Liver (tissue), 9 donors: Measurements from ENCODE around the gene ETV6. TPM values are rescaled to one million over a fixed set of nuclear protein-coding genes. Genes with fewer than 3 reads are reported as not detected.

Experiments
- DNase-seq: peaks from one replicate; pipeline ENCODE4 v3.0.0-alpha.2; 2017; ENCODE audit warnings: low spot score
- H3K27ac ChIP-seq, 2 donors: one replicate each; pipeline ENCODE4 v1.7.0; 2013; ENCODE audit warnings: inconsistent platforms in 2 of 2, low read length in 2 of 2, control low read depth in 1 of 2, low read depth in 1 of 2, mild to moderate bottlenecking in 1 of 2
- H3K27me3 ChIP-seq, 4 donors: one replicate each; pipeline versions ENCODE4 v1.6.1 to v1.7.0; 2013; ENCODE audit warnings: low read length in 3 of 4, inconsistent platforms in 1 of 4, mild to moderate bottlenecking in 1 of 4, moderate library complexity in 1 of 4; ENCODE audit not compliant: control insufficient read depth in 4 of 4, insufficient read depth in 4 of 4
- H3K36me3 ChIP-seq, 4 donors: one replicate each; pipeline versions ENCODE4 v1.6.1 to v1.7.0; 2013; ENCODE audit warnings: low read length in 3 of 4, mild to moderate bottlenecking in 3 of 4, low read depth in 1 of 4, moderate library complexity in 1 of 4; ENCODE audit not compliant: control insufficient read depth in 4 of 4, insufficient read depth in 3 of 4
- H3K4me1 ChIP-seq, 4 donors: one replicate each; pipeline versions ENCODE4 v1.6.1 to v1.7.0; 2013; ENCODE audit warnings: low read length in 3 of 4, mild to moderate bottlenecking in 3 of 4, moderate library complexity in 1 of 4; ENCODE audit not compliant: control insufficient read depth in 4 of 4, insufficient read depth in 4 of 4
- H3K4me3 ChIP-seq, 3 donors: one replicate each; pipeline versions ENCODE4 v1.6.1 to v1.7.0; 2013; ENCODE audit warnings: low read length in 3 of 3, control low read depth in 1 of 3, low read depth in 1 of 3, mild to moderate bottlenecking in 1 of 3
- H3K9ac ChIP-seq, 2 donors: one replicate each; pipeline ENCODE4 v1.7.0; 2013; ENCODE audit warnings: low read length in 2 of 2, mild to moderate bottlenecking in 2 of 2, moderate library complexity in 2 of 2, control low read depth in 1 of 2, low read depth in 1 of 2
- H3K9me3 ChIP-seq, 4 donors: one replicate each; pipeline versions ENCODE4 v1.6.1 to v1.7.0; 2013; ENCODE audit warnings: low read length in 3 of 4; ENCODE audit not compliant: control insufficient read depth in 4 of 4
- ATF3 ChIP-seq: IDR thresholded peaks from 2 replicates; pipeline ENCODE4 v1.6.1; 2016; ENCODE audit warnings: antibody characterized with exemption
- FOXA1 ChIP-seq: IDR thresholded peaks from 2 replicates; pipeline ENCODE4 v1.6.1; 2016; ENCODE audit warnings: antibody characterized with exemption
- FOXA2 ChIP-seq: IDR thresholded peaks from 2 replicates; pipeline ENCODE4 v1.6.1; 2016; ENCODE audit warnings: antibody characterized with exemption
- GABPA ChIP-seq, 2 donors: IDR thresholded peaks in 1 of 2; conservative IDR thresholded peaks in 1 of 2; 2 replicates each; pipeline ENCODE4 v1.6.1; 2016; ENCODE audit warnings: antibody characterized with exemption in 2 of 2, mild to moderate bottlenecking in 1 of 2, moderate library complexity in 1 of 2
- HNF4A ChIP-seq, 2 donors: conservative IDR thresholded peaks; 2 replicates each; pipeline ENCODE4 v1.6.1; 2016; ENCODE audit warnings: antibody characterized with exemption in 2 of 2, mild to moderate bottlenecking in 2 of 2
- HNF4G ChIP-seq: IDR thresholded peaks from 2 replicates; pipeline ENCODE4 v1.6.1; 2016; ENCODE audit warnings: antibody characterized with exemption
- MAX ChIP-seq: IDR thresholded peaks from 2 replicates; pipeline ENCODE4 v1.6.1; 2016; ENCODE audit warnings: antibody characterized with exemption
- NR2F2 ChIP-seq: IDR thresholded peaks from 2 replicates; pipeline ENCODE4 v1.6.1; 2016; ENCODE audit warnings: antibody characterized with exemption
- RAD21 ChIP-seq, 2 donors: IDR thresholded peaks; 2 replicates each; pipeline ENCODE4 v1.6.1; 2016; ENCODE audit warnings: antibody characterized with exemption in 2 of 2, mild to moderate bottlenecking in 2 of 2
- REST ChIP-seq: IDR thresholded peaks from 2 replicates; pipeline ENCODE4 v1.6.1; 2016; ENCODE audit warnings: antibody characterized with exemption, mild to moderate bottlenecking
- SP1 ChIP-seq: IDR thresholded peaks from 2 replicates; pipeline ENCODE4 v1.6.1; 2018; ENCODE audit warnings: antibody characterized with exemption, mild to moderate bottlenecking
- TAF1 ChIP-seq: conservative IDR thresholded peaks from 2 replicates; pipeline ENCODE4 v1.6.1; 2016; ENCODE audit warnings: antibody characterized with exemption, mild to moderate bottlenecking
- YY1 ChIP-seq: IDR thresholded peaks from 2 replicates; pipeline ENCODE4 v1.6.1; 2016; ENCODE audit warnings: antibody characterized with exemption, mild to moderate bottlenecking
- ZBTB33 ChIP-seq: IDR thresholded peaks from 2 replicates; pipeline ENCODE4 v1.6.1; 2016; ENCODE audit warnings: antibody characterized with exemption
- WGBS: extraction: QIAGEN DNeasy Blood & Tissue Kit; methylation state at CpG from one replicate; pipeline ENCODE4 v1.1.7; 2013; 5-methylcytosine and 5-hydroxymethylcytosine counted together
- polyA plus RNA-seq, 2 donors: library from polyadenylated mRNA; stranded (reverse) in 1 of 2; unstranded in 1 of 2; fragments of 200-250 nt in 1 of 2; fragments of >200 nt in 1 of 2; fragmentation: Nextera tagmentation in 1 of 2; extraction: Ambion mirVana in 1 of 2; gene quantifications; one replicate each; pipeline versions ENCODE4 v1.2.1 to v1.2.3, GENCODE V29; 2013 to 2015
- total RNA-seq, 2 donors: library from RNA; depleted of rRNA; stranded (reverse); fragments of >200 nt; gene quantifications; one replicate each; pipeline ENCODE4 v1.2.3, GENCODE V29; 2014
- donor health status: healthy.
- donor health status: healthy.
- donor health status: healthy.
- donor health status: healthy.
- donor health status: healthy.

The ETV6 gene
- total and polyA plus RNA-seq, 4 donors = 2.0 to 6.2 (median 3.5) TPM

GRCh38 chr12:11795913-11796459 is 146.5 kb downstream of the ETV6 start (continued):
- TF ChIP-seq ZBTB33 (no peak), TAF1 (no peak)

- Histone ChIP-seq H3K27me3 (no peaks in the 10 kb centered on the region), H3K9me3 (no peaks in the 10 kb centered on the region), H3K27ac (no peak overlapping the region), H3K4me1 (peaks cover 0 to 5% (median 3%) of the 10 kb centered on the region in 4 donors), H3K9ac (no peak overlapping the region), H3K36me3 (no peaks in the 10 kb centered on the region), H3K4me3 (no peak overlapping the region)
- TF ChIP-seq RAD21 (IDR thresholded peaks at IDR 0.05) (no peak), YY1 (no peak), HNF4G (no peak), FOXA1 (no peak), ZBTB33 (no peak), SP1 (no peak), HNF4A (conservative IDR thresholded peaks at IDR 0.05) (no peak), GABPA (IDR thresholded peaks at IDR 0.05 in 1 of 2, conservative IDR thresholded peaks at IDR 0.05 in 1 of 2) (no peak), ATF3 (no peak), NR2F2 (no peak), TAF1 (no peak), FOXA2 (no peak), REST (no peak), MAX (no peak)
- DNase-seq = no peak
- 81% methylated on average over 5 of the region's 5 CpGs for WGBS
These were observed 147.9 kb downstream of the ETV6 start for GRCh38 chr12:11797317-11797913.
